Muscle layer of colon (tissue), 2 donors: ENCODE results near the gene FPR3.

ENCODE experiments used
- H3K27ac ChIP-seq: one replicate; pipeline ENCODE4 v1.7.0; 2013; ENCODE audit warnings: low read depth, mild to moderate bottlenecking, low read length, moderate library complexity
- H3K27me3 ChIP-seq, 2 donors: one replicate each; pipeline ENCODE4 v1.7.0; 2013; ENCODE audit warnings: low read length in 2 of 2, mild to moderate bottlenecking in 2 of 2; ENCODE audit not compliant: insufficient read depth in 2 of 2, control insufficient read depth in 1 of 2
- H3K36me3 ChIP-seq: one replicate; pipeline ENCODE4 v1.7.0; 2013; ENCODE audit warnings: mild to moderate bottlenecking, low read length; ENCODE audit not compliant: insufficient read depth
- H3K4me1 ChIP-seq: one replicate; pipeline ENCODE4 v1.7.0; 2013; ENCODE audit warnings: mild to moderate bottlenecking, low read length; ENCODE audit not compliant: insufficient read depth
- H3K4me3 ChIP-seq, 2 donors: one replicate each; pipeline ENCODE4 v1.7.0; 2013; ENCODE audit warnings: low read length in 2 of 2, low read depth in 1 of 2, mild to moderate bottlenecking in 1 of 2, moderate library complexity in 1 of 2
- H3K9ac ChIP-seq: one replicate; pipeline ENCODE4 v1.7.0; 2013; ENCODE audit warnings: low read length
- H3K9me3 ChIP-seq: one replicate; pipeline ENCODE4 v1.7.0; 2013; ENCODE audit warnings: mild to moderate bottlenecking, low read length
- donor health status: abdominal sarcoma.
- donor health status: Adenocarcinoma of cecum.

FPR3 gene

DNA sequence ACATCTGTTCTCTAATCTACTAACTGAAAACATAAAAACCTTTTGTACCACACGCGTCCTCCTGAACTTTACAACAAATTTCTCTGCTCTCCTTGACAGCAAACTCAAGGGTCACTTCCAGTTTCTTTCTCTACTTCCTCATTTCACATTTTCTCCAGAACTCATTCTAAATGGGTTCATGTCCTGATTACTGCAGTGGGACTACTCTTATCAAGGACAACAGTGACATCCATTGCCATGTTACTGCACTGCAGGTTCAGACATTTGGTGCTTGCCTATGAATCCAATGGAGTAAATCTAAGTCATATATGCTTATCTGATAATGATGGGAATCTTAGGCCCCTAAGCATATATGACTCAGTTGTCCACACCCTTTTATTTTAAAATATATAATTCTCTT is 35.3 kb downstream of the FPR3 start:
- Histone ChIP-seq H3K4me1 (no peaks in the 10 kb centered on the region), H3K4me3 (no peak overlapping the region), H3K27ac (no peak overlapping the region)

DNA sequence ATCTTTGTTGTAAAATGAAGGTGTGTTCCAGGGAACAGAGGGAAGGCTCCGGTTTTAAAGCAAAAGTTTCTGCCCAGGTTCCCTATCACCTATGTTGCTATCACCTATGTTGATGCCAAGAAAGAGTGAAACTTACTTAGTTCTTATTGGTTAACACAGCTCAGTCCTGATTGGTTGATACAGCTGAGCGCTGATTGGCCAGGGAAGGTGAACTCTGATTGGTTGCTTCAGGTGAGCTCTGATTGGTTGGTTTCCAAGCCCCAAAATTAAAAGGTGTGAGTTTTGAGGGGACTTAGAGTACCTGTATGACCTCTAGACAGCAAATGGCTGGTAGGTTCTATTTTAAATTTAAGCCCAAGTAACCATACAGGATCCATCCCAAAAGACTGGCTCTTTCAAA is 42.2 kb downstream of the FPR3 start:
- no peaks in the 10 kb centered on the region for H3K36me3 ChIP-seq
- H3K4me1 ChIP-seq: no peaks in the 10 kb centered on the region
- no peak overlapping the region for H3K4me3 ChIP-seq
- no peak overlapping the region for H3K9ac ChIP-seq
- no peak overlapping the region for H3K27ac ChIP-seq
- no peaks in the 10 kb centered on the region for H3K9me3 ChIP-seq
- H3K27me3 ChIP-seq: no peaks in the 10 kb centered on the region

More for the DNA sequence above, 35.3 kb downstream of the FPR3 start:
- no peak overlapping the region for H3K9ac ChIP-seq
- H3K27me3 ChIP-seq: no peaks in the 10 kb centered on the region
- H3K36me3 ChIP-seq: no peaks in the 10 kb centered on the region
- no peaks in the 10 kb centered on the region for H3K9me3 ChIP-seq

DNA sequence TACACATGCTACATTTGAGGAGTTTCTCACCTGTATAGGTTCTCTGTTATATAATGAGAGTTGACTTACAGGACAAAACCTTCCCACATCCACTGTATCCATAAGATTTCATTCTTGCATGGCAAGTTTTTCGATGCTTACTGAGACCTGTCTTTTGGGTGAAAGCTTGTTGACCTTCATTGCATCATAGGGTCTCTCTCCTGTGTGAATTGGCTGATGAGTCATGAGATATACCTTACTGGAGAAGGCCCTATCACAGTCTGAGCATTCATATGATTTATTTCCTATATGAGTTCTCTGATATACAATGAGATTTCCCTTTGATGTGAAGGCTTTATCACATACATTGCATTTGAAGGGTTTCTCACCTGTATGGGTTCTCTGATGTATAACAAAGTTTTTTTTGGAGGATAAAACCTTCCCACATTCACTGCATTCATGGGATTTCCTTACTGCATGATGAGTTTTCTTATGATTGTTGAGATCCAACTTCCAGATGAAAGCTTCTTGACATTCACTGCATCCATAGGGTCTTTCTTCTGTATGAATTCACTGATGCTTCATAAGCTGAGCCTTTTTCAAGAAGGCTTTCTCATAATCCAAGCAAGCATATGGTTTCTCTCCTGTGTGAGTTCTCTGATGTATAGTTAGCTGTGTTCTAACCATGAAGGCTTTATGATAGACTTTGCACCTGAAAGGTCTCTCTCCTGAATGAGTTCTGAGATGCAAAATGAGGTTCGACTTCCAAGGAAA is 67.1 kb downstream of the FPR3 start:
- no peak overlapping the region for H3K9ac ChIP-seq
- H3K4me3 ChIP-seq: peak overlapping the region in 1 of 2 donors; percentile 1
- H3K27me3 ChIP-seq: no peaks in the 10 kb centered on the region
- no peaks in the 10 kb centered on the region for H3K36me3 ChIP-seq
- no peaks in the 10 kb centered on the region for H3K4me1 ChIP-seq
- H3K9me3 ChIP-seq: peaks cover 34% of the 10 kb centered on the region
- no peak overlapping the region for H3K27ac ChIP-seq

DNA sequence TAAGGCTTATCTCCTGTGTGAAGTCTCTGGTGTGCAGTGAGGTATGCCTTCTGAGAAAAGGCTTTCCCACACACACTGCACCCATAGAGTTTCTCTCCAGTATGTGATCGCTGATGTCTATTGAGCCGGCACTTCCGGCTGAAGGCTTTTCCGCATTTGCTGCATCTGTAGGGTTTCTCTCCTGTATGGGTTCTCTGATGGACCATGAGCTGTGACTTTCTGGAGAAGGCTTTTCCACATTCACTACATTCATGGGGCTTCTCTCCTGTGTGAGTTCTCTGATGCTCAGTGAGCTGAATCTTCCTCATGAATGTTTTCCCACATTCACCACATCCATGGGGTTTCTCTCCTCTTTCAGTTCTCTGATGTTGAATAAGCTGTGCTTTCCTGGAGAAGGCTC is 78.1 kb downstream of the FPR3 start:
- Histone ChIP-seq H3K4me1 (no peaks in the 10 kb centered on the region), H3K36me3 (peaks cover 53% of the 10 kb centered on the region), H3K9ac (no peak overlapping the region), H3K9me3 (peaks cover 34% of the 10 kb centered on the region), H3K27me3 (no peaks in the 10 kb centered on the region), H3K4me3 (peak overlapping the region in 1 of 2 donors; percentile 7), H3K27ac (no peak overlapping the region)
